Neuron (in vitro differentiated cells): ENCODE data around the gene PHETA2.

Source experiments
- H2AFZ ChIP-seq: one replicate; pipeline ENCODE4 v1.6.1; 2013; ENCODE audit warnings: low read depth, mild to moderate bottlenecking, inconsistent platforms, low read length, moderate library complexity
- H3K27me3 ChIP-seq: one replicate; pipeline ENCODE4 v1.6.1; 2013; ENCODE audit warnings: low read length; ENCODE audit not compliant: insufficient read depth
- H3K36me3 ChIP-seq: one replicate; pipeline ENCODE4 v1.6.1; 2013; ENCODE audit warnings: low read length; ENCODE audit not compliant: insufficient read depth
- H3K4me1 ChIP-seq: one replicate; pipeline ENCODE4 v1.6.1; 2013; ENCODE audit warnings: low read length; ENCODE audit not compliant: insufficient read depth
- H3K4me3 ChIP-seq: 2 replicates; pipeline ENCODE4 v1.5.1; 2013; ENCODE audit warnings: mild to moderate bottlenecking, low read length, moderate library complexity
- H3K9me3 ChIP-seq: one replicate; pipeline ENCODE4 v1.6.1; 2013; ENCODE audit warnings: low read length

PHETA2 gene

DNA sequence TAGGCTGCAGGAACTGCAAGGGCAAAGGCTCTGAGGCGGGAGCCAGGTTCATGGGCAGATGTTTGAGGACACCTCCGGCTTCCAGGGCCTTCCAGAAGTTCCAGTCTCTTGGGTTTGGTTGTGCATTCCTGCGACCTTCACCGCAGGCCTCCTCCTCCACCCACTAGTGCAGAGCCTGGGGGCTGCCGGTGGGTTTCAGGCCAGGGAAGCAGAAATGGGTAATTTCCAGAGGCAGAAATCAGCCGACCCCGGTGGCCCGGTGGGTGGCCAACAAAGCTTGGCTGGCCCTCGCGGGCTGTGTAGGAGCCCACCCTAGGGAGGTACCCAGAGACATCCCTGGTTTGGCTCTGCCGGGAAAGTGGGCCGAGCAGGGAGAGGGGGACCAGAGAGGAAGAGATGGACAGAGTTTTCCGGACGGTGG is 417 bp upstream of the PHETA2 start:
- H3K27me3 ChIP-seq, result no peaks in the 10 kb centered on the region
- no peak overlapping the region for H3K4me3 ChIP-seq
- no peaks in the 10 kb centered on the region for H3K9me3 ChIP-seq

DNA sequence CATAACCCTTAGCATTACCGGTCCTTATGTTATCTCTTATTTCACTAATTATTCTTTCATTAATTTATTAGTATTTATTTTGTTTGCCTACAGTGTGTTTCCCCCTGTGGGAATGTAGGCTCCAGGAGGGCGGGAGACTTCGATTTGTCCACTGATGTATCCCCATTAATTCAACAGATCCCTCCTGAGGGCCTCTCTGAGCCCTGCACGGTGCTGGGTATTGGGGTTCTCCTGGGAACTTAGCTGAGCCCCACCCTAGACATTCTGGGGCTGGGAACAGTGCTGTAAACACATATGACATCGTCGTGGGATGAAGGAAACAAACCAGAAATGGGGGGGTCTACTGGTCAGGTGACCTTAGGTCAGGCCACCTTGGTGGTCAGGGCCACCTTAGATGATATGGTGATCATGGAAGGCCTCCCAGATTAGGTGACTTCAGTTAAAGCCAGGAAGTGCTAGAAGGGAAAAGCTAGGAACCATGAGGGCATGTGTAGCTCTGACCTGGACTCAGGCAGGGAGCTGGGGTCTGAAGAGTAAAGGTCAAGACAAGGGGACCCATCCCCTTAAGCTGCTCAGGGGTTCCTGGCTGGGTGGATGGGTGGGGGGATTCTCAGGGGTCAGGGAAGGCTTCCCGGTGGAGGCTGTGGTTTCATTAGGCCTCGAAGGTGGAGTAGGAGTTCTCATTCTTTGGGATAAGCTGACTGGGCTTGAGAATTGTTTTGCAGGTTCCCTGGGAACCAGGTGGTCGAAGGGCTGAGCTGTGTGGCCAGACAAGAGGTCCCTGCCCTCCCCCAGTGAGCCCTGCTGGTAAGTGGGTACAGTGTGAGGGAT is 1.0 kb downstream of the PHETA2 start:
- Histone ChIP-seq H3K4me3 (no peak overlapping the region), H2AFZ (no peak overlapping the region), H3K36me3 (no peaks in the 10 kb centered on the region), H3K4me1 (peaks cover 10% of the 10 kb centered on the region), H3K9me3 (no peaks in the 10 kb centered on the region), H3K27me3 (no peaks in the 10 kb centered on the region)

More for the DNA sequence above, 417 bp upstream of the PHETA2 start:
- Histone ChIP-seq H2AFZ (no peak overlapping the region), H3K4me1 (peaks cover 9% of the 10 kb centered on the region), H3K36me3 (no peaks in the 10 kb centered on the region)

DNA sequence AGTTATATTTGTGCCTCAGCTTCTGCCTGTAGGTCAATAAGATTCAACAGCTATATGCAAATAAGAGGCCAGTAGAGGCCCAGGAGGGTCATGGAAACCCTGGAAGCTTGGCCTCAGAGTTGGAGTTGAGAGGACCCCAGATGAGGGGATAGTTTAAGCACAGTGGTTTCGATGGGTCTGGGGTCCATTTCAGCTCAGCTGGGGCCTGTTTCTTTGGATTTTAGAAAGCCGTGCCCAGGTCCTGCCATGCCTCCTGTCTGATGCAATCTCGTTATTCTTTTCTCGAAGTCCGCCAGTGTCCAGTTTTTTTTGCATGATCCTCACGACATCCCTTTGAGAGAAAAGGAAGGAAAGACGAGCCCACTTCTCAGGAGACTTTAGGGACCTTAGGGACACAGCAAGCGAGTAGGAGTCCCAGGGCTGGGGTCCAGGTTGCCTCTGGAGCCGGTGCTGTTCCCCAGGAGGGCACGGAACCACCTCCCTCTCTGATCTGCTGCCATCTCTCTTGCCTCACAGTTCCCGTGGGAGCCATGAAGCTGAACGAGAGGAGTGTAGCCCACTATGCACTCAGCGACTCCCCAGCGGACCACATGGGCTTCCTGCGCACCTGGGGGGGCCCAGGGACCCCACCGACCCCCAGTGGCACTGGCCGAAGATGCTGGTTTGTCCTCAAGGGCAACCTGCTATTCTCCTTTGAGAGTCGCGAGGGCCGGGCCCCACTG is 2.9 kb downstream of the PHETA2 start:
- H3K9me3 ChIP-seq, result no peaks in the 10 kb centered on the region
- H3K4me1 ChIP-seq, result peaks cover 15% of the 10 kb centered on the region
- no peak overlapping the region for H3K4me3 ChIP-seq
- peaks cover 4% of the 10 kb centered on the region for H3K36me3 ChIP-seq
- no peaks in the 10 kb centered on the region for H3K27me3 ChIP-seq
- no peak overlapping the region for H2AFZ ChIP-seq

DNA sequence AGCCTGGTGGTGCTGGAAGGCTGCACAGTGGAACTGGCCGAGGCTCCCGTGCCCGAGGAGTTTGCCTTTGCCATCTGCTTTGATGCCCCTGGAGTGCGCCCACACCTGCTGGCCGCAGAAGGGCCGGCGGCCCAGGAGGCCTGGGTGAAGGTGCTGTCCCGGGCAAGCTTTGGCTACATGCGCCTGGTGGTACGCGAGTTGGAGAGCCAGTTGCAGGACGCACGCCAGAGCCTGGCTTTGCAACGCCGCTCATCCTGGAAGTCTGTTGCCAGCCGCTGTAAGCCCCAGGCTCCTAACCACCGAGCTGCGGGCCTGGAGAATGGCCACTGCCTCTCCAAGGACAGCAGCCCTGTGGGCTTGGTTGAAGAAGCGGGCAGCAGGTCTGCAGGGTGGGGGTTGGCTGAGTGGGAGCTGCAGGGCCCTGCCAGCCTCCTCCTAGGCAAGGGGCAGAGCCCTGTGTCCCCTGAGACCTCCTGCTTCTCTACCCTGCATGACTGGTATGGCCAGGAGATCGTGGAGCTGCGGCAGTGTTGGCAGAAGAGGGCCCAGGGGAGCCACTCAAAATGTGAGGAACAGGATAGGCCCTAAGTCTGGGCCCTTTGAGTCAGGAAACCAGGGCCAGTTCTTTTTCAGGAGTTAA is 3.6 kb downstream of the PHETA2 start:
- H3K4me3 ChIP-seq, result no peak overlapping the region
- no peaks in the 10 kb centered on the region for H3K9me3 ChIP-seq
- no peaks in the 10 kb centered on the region for H3K27me3 ChIP-seq
- no peak overlapping the region for H2AFZ ChIP-seq
- peaks cover 15% of the 10 kb centered on the region for H3K4me1 ChIP-seq
- peaks cover 10% of the 10 kb centered on the region for H3K36me3 ChIP-seq

DNA sequence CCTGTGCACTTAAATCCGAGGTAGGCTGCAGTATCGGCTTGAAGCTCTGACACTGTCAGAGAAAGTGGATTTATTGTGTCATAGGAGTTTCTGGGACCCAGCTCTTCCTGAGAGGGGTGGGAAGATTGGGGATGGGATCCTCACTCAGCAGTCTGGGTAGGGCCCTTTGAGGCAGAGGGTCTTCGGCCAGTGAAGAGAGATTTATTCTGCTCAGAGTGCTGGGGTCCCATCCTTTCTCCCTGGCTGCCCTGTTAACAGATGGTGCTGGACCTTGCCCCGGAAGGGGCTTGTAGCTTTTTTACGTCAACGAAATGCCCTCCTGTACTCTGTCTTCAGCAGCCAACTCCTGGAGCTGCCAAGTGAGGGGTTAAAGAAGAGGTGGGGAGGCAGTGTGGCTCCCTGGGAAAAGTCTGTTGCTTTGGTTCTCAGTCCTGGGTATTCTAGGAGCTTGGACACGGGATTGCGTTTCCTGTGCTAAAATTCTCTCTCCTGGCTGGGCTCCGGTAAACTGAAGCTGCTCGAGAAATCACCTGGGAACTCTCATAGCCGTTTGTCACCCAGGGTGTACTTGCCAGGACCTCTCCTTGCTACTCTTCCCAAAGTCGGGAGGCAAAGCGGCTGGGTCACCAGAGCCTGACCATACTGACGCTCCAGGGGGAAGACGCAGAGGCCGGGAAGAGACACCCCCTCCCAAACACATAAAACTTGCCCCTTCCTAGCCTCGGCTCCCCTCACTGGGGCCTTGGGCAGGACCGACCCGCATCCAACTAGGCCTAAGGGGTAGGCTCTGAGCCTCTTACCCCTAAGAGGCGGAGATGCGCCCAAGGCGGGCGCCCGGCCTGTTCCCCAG is 4.6 kb downstream of the PHETA2 start:
- H3K4me1 ChIP-seq, result peaks cover 15% of the 10 kb centered on the region
- H3K27me3 ChIP-seq, result no peaks in the 10 kb centered on the region
- peak overlapping the region; percentile 84 for H2AFZ ChIP-seq
- H3K4me3 ChIP-seq, result peak overlapping the region; percentile 89
- peaks cover 21% of the 10 kb centered on the region for H3K36me3 ChIP-seq
- H3K9me3 ChIP-seq, result no peaks in the 10 kb centered on the region

DNA sequence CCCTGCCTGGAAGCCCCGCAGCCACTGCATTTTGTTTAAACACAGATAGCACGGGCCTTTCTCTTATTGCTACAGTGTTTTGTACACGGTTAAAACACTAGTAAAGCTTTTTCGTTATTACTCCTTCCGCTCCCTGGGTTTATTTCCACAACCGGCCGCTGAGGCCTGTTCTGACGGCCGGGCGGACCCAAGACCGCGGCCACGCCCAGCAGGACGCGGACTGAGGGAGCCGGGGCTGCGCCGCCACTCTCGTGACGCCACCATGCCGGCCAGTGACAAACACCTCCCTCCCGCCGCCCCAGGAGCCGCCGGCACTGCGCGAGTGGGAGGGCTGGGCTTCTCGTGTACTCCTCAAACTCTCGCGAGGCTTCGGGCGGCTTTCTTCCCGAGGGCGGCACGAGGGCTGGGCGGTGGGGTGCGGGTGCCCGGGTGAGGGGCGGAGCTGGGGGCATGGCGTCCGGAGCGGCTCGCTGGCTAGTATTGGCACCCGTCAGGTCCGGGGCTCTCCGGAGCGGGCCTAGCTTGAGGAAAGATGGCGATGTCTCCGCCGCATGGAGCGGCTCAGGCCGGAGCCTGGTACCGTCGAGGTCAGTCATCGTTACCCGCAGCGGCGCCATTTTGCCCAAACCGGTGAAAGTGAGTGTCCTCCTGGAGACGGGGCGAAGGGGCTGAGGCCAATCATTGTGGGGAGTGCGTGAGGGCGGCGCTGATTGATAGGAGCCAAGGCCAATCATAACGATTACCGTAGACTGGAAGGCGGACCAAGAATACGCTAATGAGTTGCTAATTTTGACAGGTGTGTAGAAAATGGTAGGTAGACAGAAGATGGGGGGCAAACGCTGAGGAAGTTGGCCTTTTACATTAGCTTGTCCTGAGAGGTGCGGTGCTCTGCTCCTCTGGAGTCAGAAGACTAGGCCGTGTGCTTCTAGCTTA is 5.5 kb downstream of the PHETA2 start, which contains the start of gene SMDT1:
SMDT1 (plus strand) TSS at position 382 of the 933 bp plus-strand sequence; CDS start at position 451, 69 bp downstream.
- Histone ChIP-seq H3K27me3 (no peaks in the 10 kb centered on the region), H2AFZ (peak within 1 kb of the TSS; percentile 84), H3K4me3 (peak within 1 kb of the TSS; percentile 89), H3K36me3 (peaks cover 26% of the 10 kb centered on the region), H3K9me3 (no peaks in the 10 kb centered on the region), H3K4me1 (peaks cover 15% of the 10 kb centered on the region)

DNA sequence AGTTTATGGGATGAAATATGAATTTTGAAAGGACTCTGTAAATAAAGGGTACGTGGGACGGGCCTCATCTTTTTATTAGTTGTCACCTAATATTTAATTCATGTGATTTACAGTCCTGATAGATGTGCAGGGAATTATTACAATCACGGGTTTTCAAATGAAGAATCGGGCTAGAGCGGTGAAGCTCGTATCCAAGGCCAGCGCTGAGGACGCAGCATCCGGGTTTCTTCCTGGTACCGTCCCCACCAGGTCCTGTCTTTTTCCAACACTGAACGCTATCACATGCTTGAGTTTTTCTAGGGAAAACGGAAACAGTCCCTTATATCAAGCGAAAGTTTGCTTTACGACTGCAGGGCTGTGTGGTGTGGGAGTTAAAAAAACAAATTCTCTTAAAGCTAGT is 6.2 kb downstream of the PHETA2 start:
- peaks cover 33% of the 10 kb centered on the region for H3K36me3 ChIP-seq
- no peaks in the 10 kb centered on the region for H3K9me3 ChIP-seq
- peaks cover 15% of the 10 kb centered on the region for H3K4me1 ChIP-seq
- H3K4me3 ChIP-seq, result peak overlapping the region; percentile 89
- H2AFZ ChIP-seq, result peak overlapping the region; percentile 84
- no peaks in the 10 kb centered on the region for H3K27me3 ChIP-seq

DNA sequence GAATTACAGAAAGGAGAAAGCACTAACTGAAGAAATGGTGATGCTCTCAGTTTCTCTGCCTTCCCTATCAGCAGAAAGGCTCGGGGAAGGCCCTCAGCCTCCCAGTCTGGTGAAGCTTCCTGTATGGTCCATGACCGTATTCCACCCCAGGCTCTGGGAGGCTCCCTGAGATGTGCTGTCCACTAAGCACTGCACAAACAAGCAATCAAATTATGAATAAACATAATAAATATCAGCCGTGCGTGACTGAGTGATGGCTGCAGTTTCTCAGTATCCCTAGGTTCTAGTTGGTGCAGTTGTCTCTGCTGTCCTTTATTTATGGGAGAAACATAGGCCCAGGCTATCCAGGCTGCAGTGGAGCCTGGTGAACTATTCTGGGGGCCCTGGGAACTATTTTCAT is 9.1 kb downstream of the PHETA2 start:
- Histone ChIP-seq H3K4me3 (no peak overlapping the region), H3K36me3 (peaks cover 53% of the 10 kb centered on the region), H3K9me3 (no peaks in the 10 kb centered on the region), H2AFZ (no peak overlapping the region), H3K27me3 (no peaks in the 10 kb centered on the region), H3K4me1 (peaks cover 15% of the 10 kb centered on the region)

DNA sequence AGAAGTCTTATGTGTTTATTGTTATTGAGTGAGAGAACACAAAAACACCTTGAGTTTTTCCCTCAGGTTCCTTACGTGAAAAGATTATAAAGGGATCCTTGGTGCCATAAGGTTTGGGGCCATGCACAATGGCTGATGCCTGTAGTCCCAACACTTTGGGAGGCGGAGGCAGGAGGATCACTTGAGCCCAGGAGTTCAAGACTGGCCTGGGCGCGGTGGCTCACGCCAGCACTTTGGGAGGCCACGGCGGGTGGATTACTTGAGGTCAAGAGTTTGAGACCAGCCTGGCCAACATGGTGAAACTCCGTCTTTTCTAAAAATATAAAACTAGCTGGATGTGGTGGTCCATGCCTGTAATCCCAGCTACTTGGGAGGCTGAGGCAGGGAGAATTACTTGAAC is 10.8 kb downstream of the PHETA2 start:
- Histone ChIP-seq H3K36me3 (peaks cover 63% of the 10 kb centered on the region), H2AFZ (no peak overlapping the region), H3K4me3 (no peak overlapping the region), H3K27me3 (no peaks in the 10 kb centered on the region), H3K9me3 (peaks cover 9% of the 10 kb centered on the region), H3K4me1 (peaks cover 7% of the 10 kb centered on the region)

DNA sequence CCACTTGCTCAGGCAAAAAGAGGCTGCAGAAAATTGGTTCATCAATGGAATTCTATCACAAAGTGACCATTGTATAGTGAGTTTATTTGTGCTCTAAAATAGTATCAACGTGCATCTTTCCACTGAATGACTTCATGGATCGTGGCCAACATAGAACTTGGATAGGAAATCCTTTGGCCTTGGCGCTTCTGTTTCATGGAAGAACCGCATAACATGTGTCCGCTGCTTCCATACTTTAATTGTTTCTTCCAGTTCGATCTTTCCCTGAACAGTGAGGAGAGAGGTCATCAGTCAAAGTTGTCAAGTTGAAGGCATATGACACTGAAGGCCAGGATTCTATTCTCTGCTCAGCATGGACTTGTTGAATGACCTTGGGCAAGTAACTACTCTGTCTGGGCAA is 12.0 kb downstream of the PHETA2 start:
- Histone ChIP-seq H3K9me3 (peaks cover 9% of the 10 kb centered on the region), H3K4me3 (no peak overlapping the region), H2AFZ (no peak overlapping the region), H3K4me1 (no peaks in the 10 kb centered on the region), H3K36me3 (peaks cover 63% of the 10 kb centered on the region), H3K27me3 (no peaks in the 10 kb centered on the region)

DNA sequence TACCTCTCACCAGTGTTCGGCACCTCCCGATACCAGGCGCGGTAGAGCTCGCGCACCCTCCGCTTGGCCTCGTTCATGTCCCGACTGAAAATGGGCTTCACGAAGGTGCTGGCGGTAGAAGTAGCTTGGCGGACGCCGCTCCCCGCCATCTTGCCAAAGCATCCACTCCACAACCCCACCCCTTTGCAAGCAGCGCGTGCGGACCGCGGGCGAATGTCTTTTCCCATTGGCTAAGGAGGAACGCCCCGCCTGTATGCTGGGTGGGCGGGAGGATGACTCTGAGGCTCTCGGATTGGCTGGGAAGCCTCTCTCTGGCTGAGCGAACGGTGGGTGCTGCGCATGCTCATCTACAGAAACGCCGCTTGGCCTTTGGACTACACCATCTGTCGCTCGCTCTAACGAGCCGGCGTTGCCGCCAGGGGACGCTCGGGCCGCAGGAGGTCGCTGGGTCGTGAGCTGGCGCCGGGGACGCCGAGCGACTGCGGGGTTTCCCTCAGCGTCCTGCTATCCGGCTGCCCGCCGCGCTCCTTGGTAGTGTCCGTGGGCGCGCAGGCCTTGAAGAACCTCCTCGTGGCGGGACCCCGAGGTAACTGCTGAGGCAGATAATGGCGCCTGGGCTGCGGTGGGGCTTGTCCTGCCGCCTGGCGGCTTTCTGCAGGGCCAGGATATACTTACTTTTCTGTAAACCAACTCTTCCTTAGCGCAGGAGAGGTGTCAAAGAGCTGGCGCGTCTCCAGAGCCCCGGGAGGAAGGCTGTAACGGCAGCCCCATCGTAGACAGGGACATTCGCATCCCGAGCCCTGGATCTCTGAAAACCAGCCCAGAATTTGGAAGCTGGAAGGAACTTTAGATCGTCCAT is 16.8 kb downstream of the PHETA2 start, which contains the start of gene NDUFA6:
NDUFA6 (minus strand) TSS at position 177 of the 859 bp plus-strand sequence; CDS start at position 149, 28 bp downstream.
- Histone ChIP-seq H3K36me3 (peaks cover 24% of the 10 kb centered on the region), H3K9me3 (peaks cover 9% of the 10 kb centered on the region), H3K27me3 (no peaks in the 10 kb centered on the region), H3K4me3 (peak within 1 kb of the TSS; percentile 69), H3K4me1 (peaks cover 5% of the 10 kb centered on the region), H2AFZ (peak within 1 kb of the TSS; percentile 86)
